ENCODE data around the gene MAMDC4. TPM values are rescaled to one million over a fixed set of nuclear protein-coding genes. Genes with fewer than 3 reads are reported as not detected.

The MAMDC4 gene
- total RNA-seq, 1 donor from 2014 or later, result 8.5 TPM

DNA sequence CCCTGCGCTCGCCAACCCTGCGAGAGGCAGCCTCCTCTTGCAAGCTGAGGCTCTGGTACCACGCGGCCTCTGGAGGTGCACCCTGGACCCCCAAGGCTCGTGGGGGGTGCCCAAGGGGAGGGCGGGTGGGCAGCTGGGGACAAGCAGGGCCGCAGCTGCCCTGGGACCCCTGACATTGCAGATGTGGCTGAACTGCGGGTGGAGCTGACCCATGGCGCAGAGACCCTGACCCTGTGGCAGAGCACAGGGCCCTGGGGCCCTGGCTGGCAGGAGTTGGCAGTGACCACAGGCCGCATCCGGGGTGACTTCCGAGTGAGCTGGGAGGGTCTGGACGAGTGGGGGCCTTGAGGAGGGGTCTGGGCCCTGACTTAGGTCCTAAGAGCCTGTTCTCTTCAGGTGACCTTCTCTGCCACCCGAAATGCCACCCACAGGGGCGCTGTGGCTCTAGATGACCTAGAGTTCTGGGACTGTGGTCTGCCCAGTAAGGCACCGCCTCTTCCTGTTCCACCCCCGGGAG is 1.5 kb downstream of the MAMDC4 start:
- no peak overlapping the region for H3K27ac ChIP-seq (ENCODE audit: low read depth, low read length)

DNA sequence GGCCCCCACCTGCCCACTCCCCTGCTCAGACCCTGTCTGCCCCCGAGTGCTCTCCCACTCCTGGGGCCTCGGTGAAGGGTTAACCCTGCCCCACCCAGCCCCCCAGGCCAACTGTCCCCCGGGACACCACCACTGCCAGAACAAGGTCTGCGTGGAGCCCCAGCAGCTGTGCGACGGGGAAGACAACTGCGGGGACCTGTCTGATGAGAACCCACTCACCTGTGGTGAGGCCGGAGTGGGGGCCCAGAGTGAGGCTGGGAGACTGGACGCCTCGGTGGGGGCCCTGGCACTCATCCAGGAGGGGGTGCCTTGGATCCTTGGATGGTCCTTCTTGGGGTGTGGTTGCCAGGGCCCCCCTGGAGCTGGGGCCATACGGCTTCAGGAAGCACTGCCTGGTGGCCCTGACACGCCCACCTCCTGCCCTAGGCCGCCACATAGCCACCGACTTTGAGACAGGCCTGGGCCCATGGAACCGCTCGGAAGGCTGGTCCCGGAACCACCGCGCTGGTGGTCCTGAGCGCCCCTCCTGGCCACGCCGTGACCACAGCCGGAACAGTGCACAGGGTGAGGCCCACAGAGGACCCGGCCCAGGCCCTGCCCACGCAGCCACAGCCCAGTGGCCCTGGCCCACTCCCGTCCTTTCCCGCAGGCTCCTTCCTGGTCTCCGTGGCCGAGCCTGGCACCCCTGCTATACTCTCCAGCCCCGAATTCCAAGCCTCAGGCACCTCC is 2.1 kb downstream of the MAMDC4 start:
- no peak overlapping the region for H3K4me2 ChIP-seq (ENCODE audit: low read length)
- Mint-ChIP-seq H3K9me3 (ENCODE audit: unreplicated experiment) (no peaks in the 10 kb centered on the region), H3K36me3 (ENCODE audit: low read depth, unreplicated experiment) (no peaks in the 10 kb centered on the region), H3K27ac (ENCODE audit: unreplicated experiment) (no peak overlapping the region), H3K4me3 (ENCODE audit: unreplicated experiment) (no peak overlapping the region), H3K27me3 (ENCODE audit: low read depth, unreplicated experiment) (no peaks in the 10 kb centered on the region), H3K4me1 (ENCODE audit: low read depth, unreplicated experiment) (peaks cover 2% of the 10 kb centered on the region)
- FAIRE-seq (no peak), DNase-seq (ENCODE audit: low read depth) (no peak)
- no peak overlapping the region for H3K9ac ChIP-seq (ENCODE audit: low read length)
- H3K27me3 ChIP-seq (ENCODE audit: insufficient read depth, low read length), result no peaks in the 10 kb centered on the region
- TF ChIP-seq EZH2 (IDR thresholded peaks at IDR 0.05; ENCODE audit: insufficient read depth, low read length), result no peak
- TF ChIP-seq, protein P1, sequence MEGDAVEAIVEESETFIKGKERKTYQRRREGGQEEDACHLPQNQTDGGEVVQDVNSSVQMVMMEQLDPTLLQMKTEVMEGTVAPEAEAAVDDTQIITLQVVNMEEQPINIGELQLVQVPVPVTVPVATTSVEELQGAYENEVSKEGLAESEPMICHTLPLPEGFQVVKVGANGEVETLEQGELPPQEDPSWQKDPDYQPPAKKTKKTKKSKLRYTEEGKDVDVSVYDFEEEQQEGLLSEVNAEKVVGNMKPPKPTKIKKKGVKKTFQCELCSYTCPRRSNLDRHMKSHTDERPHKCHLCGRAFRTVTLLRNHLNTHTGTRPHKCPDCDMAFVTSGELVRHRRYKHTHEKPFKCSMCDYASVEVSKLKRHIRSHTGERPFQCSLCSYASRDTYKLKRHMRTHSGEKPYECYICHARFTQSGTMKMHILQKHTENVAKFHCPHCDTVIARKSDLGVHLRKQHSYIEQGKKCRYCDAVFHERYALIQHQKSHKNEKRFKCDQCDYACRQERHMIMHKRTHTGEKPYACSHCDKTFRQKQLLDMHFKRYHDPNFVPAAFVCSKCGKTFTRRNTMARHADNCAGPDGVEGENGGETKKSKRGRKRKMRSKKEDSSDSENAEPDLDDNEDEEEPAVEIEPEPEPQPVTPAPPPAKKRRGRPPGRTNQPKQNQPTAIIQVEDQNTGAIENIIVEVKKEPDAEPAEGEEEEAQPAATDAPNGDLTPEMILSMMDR (IDR thresholded peaks at IDR 0.05; ENCODE audit: insufficient read depth, low read depth, low read length), result no peak
- no peak overlapping the region for H3K4me3 ChIP-seq (ENCODE audit: insufficient read depth, low read depth, low read length)
- H4K20me1 ChIP-seq (ENCODE audit: insufficient read depth, low read length), result peaks cover 20% of the 10 kb centered on the region
- peaks cover 13% of the 10 kb centered on the region for H3K4me1 ChIP-seq (ENCODE audit: insufficient read depth, low read length)
- H2AFZ ChIP-seq (ENCODE audit: low read depth, low read length), result no peak overlapping the region
- no peak overlapping the region for H3K27ac ChIP-seq (ENCODE audit: low read depth, low read length)
- no peaks in the 10 kb centered on the region for H3K9me3 ChIP-seq (ENCODE audit: insufficient read depth, low read depth, low read length)
- H3K79me2 ChIP-seq (ENCODE audit: insufficient read depth, low read length), result peaks cover 11% of the 10 kb centered on the region
- no peaks in the 10 kb centered on the region for H3K36me3 ChIP-seq (ENCODE audit: insufficient read depth, low read length)

More for the DNA sequence above, 1.5 kb downstream of the MAMDC4 start:
- FAIRE-seq, result no peak
- no peak overlapping the region for H3K9ac ChIP-seq (ENCODE audit: low read length)
- Mint-ChIP-seq H3K27me3 (ENCODE audit: low read depth, unreplicated experiment) (no peaks in the 10 kb centered on the region), H3K36me3 (ENCODE audit: low read depth, unreplicated experiment) (no peaks in the 10 kb centered on the region), H3K4me1 (ENCODE audit: low read depth, unreplicated experiment) (peaks cover 2% of the 10 kb centered on the region), H3K27ac (ENCODE audit: unreplicated experiment) (no peak overlapping the region), H3K9me3 (ENCODE audit: unreplicated experiment) (no peaks in the 10 kb centered on the region), H3K4me3 (ENCODE audit: unreplicated experiment) (no peak overlapping the region)
- H4K20me1 ChIP-seq (ENCODE audit: insufficient read depth, low read length), result peaks cover 20% of the 10 kb centered on the region
- no peaks in the 10 kb centered on the region for H3K36me3 ChIP-seq (ENCODE audit: insufficient read depth, low read length)
- H3K4me1 ChIP-seq (ENCODE audit: insufficient read depth, low read length), result peaks cover 9% of the 10 kb centered on the region
- peaks cover 11% of the 10 kb centered on the region for H3K79me2 ChIP-seq (ENCODE audit: insufficient read depth, low read length)
- H2AFZ ChIP-seq (ENCODE audit: low read depth, low read length), result no peak overlapping the region
- H3K27me3 ChIP-seq (ENCODE audit: insufficient read depth, low read length), result no peaks in the 10 kb centered on the region
- no peak for DNase-seq (ENCODE audit: low read depth)
- no peak overlapping the region for H3K4me2 ChIP-seq (ENCODE audit: low read length)
- no peak overlapping the region for H3K4me3 ChIP-seq (ENCODE audit: insufficient read depth, low read depth, low read length)
- H3K9me3 ChIP-seq (ENCODE audit: insufficient read depth, low read depth, low read length), result no peaks in the 10 kb centered on the region
- TF ChIP-seq, protein P1 (IDR thresholded peaks at IDR 0.05; ENCODE audit: insufficient read depth, low read depth, low read length), result no peak
- no peak for TF ChIP-seq EZH2 (IDR thresholded peaks at IDR 0.05; ENCODE audit: insufficient read depth, low read length)
